HUES6 (cell line): ENCODE measurements around the gene MCAT.
"Not testable (repeated sequence)": the region's sequence is repeated elsewhere in the genome, so short reads cannot be mapped to it uniquely, and the experiment has no call there.

Source experiments
- H3K27ac ChIP-seq: 2 replicates; pipeline ENCODE4 v1.7.0; 2013; ENCODE audit warnings: low read depth, mild to moderate bottlenecking, low read length, inconsistent platforms
- H3K27me3 ChIP-seq: 2 replicates; pipeline ENCODE4 v1.6.1; 2013; ENCODE audit warnings: low read length; ENCODE audit not compliant: control insufficient read depth, insufficient read depth
- H3K36me3 ChIP-seq: 2 replicates; pipeline ENCODE4 v1.6.1; 2013; ENCODE audit warnings: low read length; ENCODE audit not compliant: control insufficient read depth, insufficient read depth
- H3K4me1 ChIP-seq: 2 replicates; pipeline ENCODE4 v1.6.1; 2013; ENCODE audit warnings: low read length; ENCODE audit not compliant: control insufficient read depth, insufficient read depth
- H3K4me3 ChIP-seq: 2 replicates; pipeline ENCODE4 v1.5.1; 2013; ENCODE audit warnings: low read depth, low read length
- H3K9ac ChIP-seq: one replicate; pipeline ENCODE4 v1.6.1; 2013; ENCODE audit warnings: mild to moderate bottlenecking, low read length
- H3K9me3 ChIP-seq: 2 replicates; pipeline ENCODE4 v1.6.1; 2013; ENCODE audit warnings: low read depth, low read length; ENCODE audit not compliant: control insufficient read depth, insufficient read depth

Gene MCAT

GRCh38 chr22:43151251-43152002, 8.2 kb upstream of the MCAT start, which contains the start of gene TSPO:
TSPO (plus strand) TSS chr22:43151559; CDS start chr22:43159239, 7,680 bp downstream.
- H3K9ac ChIP-seq = peak within 1 kb of the TSS; percentile 36
- no peaks in the 10 kb centered on the region for H3K36me3 ChIP-seq
- H3K4me1 ChIP-seq = peaks cover 11% of the 10 kb centered on the region
- H3K9me3 ChIP-seq = no peaks in the 10 kb centered on the region
- H3K4me3 ChIP-seq = peak within 1 kb of the TSS; percentile 53
- H3K27ac ChIP-seq = no peak within 1 kb of the TSS
- H3K27me3 ChIP-seq = peaks cover 22% of the 10 kb centered on the region

GRCh38 chr22:43150731-43151206, 7.6 kb upstream of the MCAT start:
- Histone ChIP-seq H3K4me3 (peak overlapping the region; percentile 53), H3K36me3 (no peaks in the 10 kb centered on the region), H3K4me1 (peaks cover 11% of the 10 kb centered on the region), H3K9ac (no peak overlapping the region), H3K27ac (no peak overlapping the region), H3K27me3 (peaks cover 22% of the 10 kb centered on the region), H3K9me3 (no peaks in the 10 kb centered on the region)

DNA sequence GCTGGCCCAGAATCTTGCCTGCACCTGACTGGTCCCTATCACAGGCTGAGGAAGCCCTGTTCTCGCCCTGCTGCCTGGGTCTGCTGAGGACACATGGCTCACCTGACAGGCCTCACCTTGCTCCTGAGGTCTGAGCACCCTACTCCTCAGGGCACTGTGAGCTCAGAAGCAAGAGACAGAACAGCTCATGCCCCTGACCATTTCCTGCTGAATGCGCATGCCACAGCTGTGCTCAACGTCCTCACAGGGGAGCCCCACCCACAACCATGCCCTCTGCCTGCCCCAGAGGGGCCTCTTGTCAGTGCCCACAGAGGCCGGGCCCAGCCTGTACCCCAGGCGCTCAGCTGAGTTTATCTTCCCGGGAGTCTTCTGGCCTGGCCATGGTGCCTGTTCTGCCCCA, 5.4 kb upstream of the MCAT start:
- H3K9me3 ChIP-seq = no peaks in the 10 kb centered on the region
- H3K36me3 ChIP-seq = no peaks in the 10 kb centered on the region
- H3K4me1 ChIP-seq = peaks cover 11% of the 10 kb centered on the region
- H3K27me3 ChIP-seq = peaks cover 22% of the 10 kb centered on the region
- H3K9ac ChIP-seq = peak overlapping the region; percentile 11
- H3K4me3 ChIP-seq = no peak overlapping the region
- H3K27ac ChIP-seq = no peak overlapping the region

GRCh38 chr22:43147821-43148220, 4.6 kb upstream of the MCAT start:
- Histone ChIP-seq H3K9me3 (no peaks in the 10 kb centered on the region), H3K4me3 (no peak overlapping the region), H3K9ac (no peak overlapping the region), H3K27ac (no peak overlapping the region), H3K36me3 (no peaks in the 10 kb centered on the region), H3K4me1 (peaks cover 11% of the 10 kb centered on the region), H3K27me3 (peaks cover 22% of the 10 kb centered on the region)

GRCh38 chr22:43146332-43146731, 3.1 kb upstream of the MCAT start:
- H3K4me1 ChIP-seq, H3K36me3 ChIP-seq, H3K9me3 ChIP-seq, H3K4me3 ChIP-seq, H3K27me3 ChIP-seq, H3K9ac ChIP-seq, H3K27ac ChIP-seq: not testable (repeated sequence)

DNA sequence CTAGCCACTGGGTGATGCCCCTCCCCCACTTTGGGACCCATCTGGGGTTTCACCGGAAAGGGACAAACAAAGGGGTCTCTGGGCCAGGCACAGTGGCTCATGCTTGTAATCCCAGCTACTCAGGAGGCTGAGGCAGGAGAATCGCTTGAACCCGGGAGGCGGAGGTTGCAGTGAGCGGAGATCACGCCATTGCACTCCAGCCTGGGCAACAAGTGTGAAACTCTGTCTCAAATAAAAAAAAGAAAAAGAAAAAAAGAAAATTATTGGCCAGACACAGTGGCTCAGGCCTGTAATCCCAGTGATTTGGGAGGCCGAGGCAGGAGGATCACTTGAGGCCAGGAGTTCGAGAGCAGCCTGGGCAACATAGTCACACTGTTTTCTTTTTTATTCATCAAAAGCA, 2.2 kb upstream of the MCAT start:
- not testable (repeated sequence) for H3K9ac ChIP-seq, H3K4me3 ChIP-seq, H3K4me1 ChIP-seq, H3K36me3 ChIP-seq, H3K27me3 ChIP-seq, H3K9me3 ChIP-seq, H3K27ac ChIP-seq

DNA sequence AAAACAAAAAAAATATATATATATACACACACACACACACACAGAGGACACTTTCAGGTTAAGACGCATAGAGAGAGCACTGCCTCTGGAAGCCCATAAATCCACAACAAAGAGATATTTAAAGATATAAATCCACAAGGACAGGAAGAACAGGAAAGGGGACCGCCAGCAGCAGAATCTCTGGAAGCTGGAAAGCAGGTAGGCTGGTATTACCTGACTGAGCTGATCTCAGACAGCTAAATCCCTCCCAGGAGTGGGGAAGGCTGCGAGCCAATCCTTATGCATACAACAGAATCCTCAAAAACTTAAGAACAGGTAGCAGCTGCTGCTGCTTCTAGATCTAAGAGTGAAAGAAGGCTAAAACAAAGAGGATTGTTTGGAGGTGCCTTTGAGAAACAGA, 1.8 kb upstream of the MCAT start:
- Histone ChIP-seq H3K4me1 (no peaks in the 10 kb centered on the region), H3K4me3 (no peak overlapping the region), H3K9me3 (no peaks in the 10 kb centered on the region), H3K36me3 (peaks cover 12% of the 10 kb centered on the region), H3K27me3 (no peaks in the 10 kb centered on the region; the same call in 1 of the 2 replicates), H3K27ac (no peak overlapping the region), H3K9ac (no peak overlapping the region)

DNA sequence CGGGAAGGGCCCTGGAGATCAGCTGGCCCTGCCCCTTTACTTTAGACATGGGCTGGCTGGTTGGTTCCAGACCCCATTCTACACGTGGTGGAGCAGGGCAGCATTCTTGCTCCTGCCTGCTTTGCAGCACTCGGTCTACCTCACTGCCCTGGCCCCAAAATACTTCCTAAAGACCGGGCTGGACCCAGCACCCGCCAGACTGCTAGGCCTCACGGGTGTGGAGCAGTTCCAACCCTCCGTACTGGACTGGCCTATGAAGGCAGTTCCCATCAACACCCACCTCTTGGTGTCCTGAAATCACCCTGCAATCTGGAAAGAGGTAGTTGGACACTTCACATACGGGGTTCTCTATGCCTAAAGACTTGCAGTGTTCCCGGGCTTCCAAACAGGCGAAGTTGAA, 6.4 kb downstream of the MCAT start:
- H3K4me1 ChIP-seq = no peaks in the 10 kb centered on the region
- no peaks in the 10 kb centered on the region for H3K9me3 ChIP-seq
- no peaks in the 10 kb centered on the region for H3K27me3 ChIP-seq
- no peak overlapping the region for H3K9ac ChIP-seq
- no peak overlapping the region for H3K27ac ChIP-seq
- H3K4me3 ChIP-seq = no peak overlapping the region
- H3K36me3 ChIP-seq = peaks cover 76% of the 10 kb centered on the region

GRCh38 chr22:43136255-43136654, 6.9 kb downstream of the MCAT start:
- Histone ChIP-seq H3K27me3 (no peaks in the 10 kb centered on the region), H3K4me3 (no peak overlapping the region), H3K9me3 (no peaks in the 10 kb centered on the region), H3K9ac (no peak overlapping the region), H3K27ac (no peak overlapping the region), H3K36me3 (peaks cover 82% of the 10 kb centered on the region), H3K4me1 (no peaks in the 10 kb centered on the region)

GRCh38 chr22:43135565-43135964, 7.6 kb downstream of the MCAT start:
- peaks cover 80% of the 10 kb centered on the region for H3K36me3 ChIP-seq
- H3K4me1 ChIP-seq = no peaks in the 10 kb centered on the region
- H3K4me3 ChIP-seq = no peak overlapping the region
- H3K9ac ChIP-seq = no peak overlapping the region
- H3K27me3 ChIP-seq = no peaks in the 10 kb centered on the region
- H3K9me3 ChIP-seq = no peaks in the 10 kb centered on the region
- H3K27ac ChIP-seq = no peak overlapping the region

- Histone ChIP-seq H3K27ac (no peak overlapping the region), H3K36me3 (peaks cover 70% of the 10 kb centered on the region), H3K27me3 (no peaks in the 10 kb centered on the region; the same call in 1 of the 2 replicates), H3K4me1 (peaks cover 5% of the 10 kb centered on the region), H3K9ac (no peak overlapping the region), H3K4me3 (no peak overlapping the region), H3K9me3 (no peaks in the 10 kb centered on the region)
These were observed 8.6 kb downstream of the MCAT start for GRCh38 chr22:43134553-43134952.
